GM18868 (cell line): ENCODE data around the gene TIGD3.
"Not testable (repeated sequence)": the region's sequence is repeated elsewhere in the genome, so short reads cannot be mapped to it uniquely, and the experiment has no call there.

Experiments
- ATAC-seq: cut with Tn5 transposase; IDR thresholded peaks from one replicate; pipeline ENCODE4 v1.9.1; 2021; ENCODE audit warnings: mild to moderate bottlenecking, moderate library complexity; ENCODE audit not compliant: unreplicated experiment

The TIGD3 gene

GRCh38 chr11:65323813-65324212, 30.7 kb upstream of the TIGD3 start:
- no peak for ATAC-seq

GRCh38 chr11:65325435-65325834, 29.1 kb upstream of the TIGD3 start:
- no peak for ATAC-seq

- no peak for ATAC-seq
These were observed 27.5 kb upstream of the TIGD3 start for GRCh38 chr11:65327021-65327420.

- no peak for ATAC-seq
These were observed 25.1 kb upstream of the TIGD3 start for GRCh38 chr11:65329478-65329877.

- no peak for ATAC-seq
These were observed 24.6 kb upstream of the TIGD3 start for GRCh38 chr11:65329944-65330403.

- ATAC-seq = no peak
These were observed 24.0 kb upstream of the TIGD3 start for GRCh38 chr11:65330544-65330943.

GRCh38 chr11:65332591-65332990, 22.0 kb upstream of the TIGD3 start:
- not testable (repeated sequence) for ATAC-seq

GRCh38 chr11:65334696-65335295, 19.8 kb upstream of the TIGD3 start:
- ATAC-seq = no peak

GRCh38 chr11:65338676-65339075, 15.9 kb upstream of the TIGD3 start:
- ATAC-seq = no peak

- no peak for ATAC-seq
These were observed 14.3 kb upstream of the TIGD3 start for GRCh38 chr11:65340226-65340625.

- ATAC-seq = no peak
These were observed 12.7 kb upstream of the TIGD3 start for GRCh38 chr11:65341856-65342255.

GRCh38 chr11:65351511-65351910, 3.0 kb upstream of the TIGD3 start:
- ATAC-seq = no peak

GRCh38 chr11:65352783-65353182, 1.8 kb upstream of the TIGD3 start:
- no peak for ATAC-seq

- no peak for ATAC-seq
These were observed 1.2 kb upstream of the TIGD3 start for GRCh38 chr11:65353376-65353775.

GRCh38 chr11:65353900-65354264, 669 bp upstream of the TIGD3 start:
- no peak for ATAC-seq

- peak; percentile 6 for ATAC-seq
These were observed 643 bp downstream of the TIGD3 start for GRCh38 chr11:65355013-65355775.

GRCh38 chr11:65355776-65356393, 1.3 kb downstream of the TIGD3 start:
- no peak for ATAC-seq

GRCh38 chr11:65356394-65356972, 1.9 kb downstream of the TIGD3 start:
- ATAC-seq = no peak

GRCh38 chr11:65357856-65358356, 3.4 kb downstream of the TIGD3 start:
- ATAC-seq = no peak

- no peak for ATAC-seq
These were observed 7.9 kb downstream of the TIGD3 start for GRCh38 chr11:65362320-65362931.

GRCh38 chr11:65362966-65363365, 8.4 kb downstream of the TIGD3 start:
- ATAC-seq = no peak
